GM21515 (cell line): ENCODE results near the gene CREBRF.
"Not testable (repeated sequence)": the region's sequence is repeated elsewhere in the genome, so short reads cannot be mapped to it uniquely, and the experiment has no call there.

Experiments used
- ATAC-seq: cut with Tn5 transposase; IDR thresholded peaks from one replicate; pipeline ENCODE4 v1.9.1; 2021; ENCODE audit not compliant: unreplicated experiment

Gene CREBRF

DNA sequence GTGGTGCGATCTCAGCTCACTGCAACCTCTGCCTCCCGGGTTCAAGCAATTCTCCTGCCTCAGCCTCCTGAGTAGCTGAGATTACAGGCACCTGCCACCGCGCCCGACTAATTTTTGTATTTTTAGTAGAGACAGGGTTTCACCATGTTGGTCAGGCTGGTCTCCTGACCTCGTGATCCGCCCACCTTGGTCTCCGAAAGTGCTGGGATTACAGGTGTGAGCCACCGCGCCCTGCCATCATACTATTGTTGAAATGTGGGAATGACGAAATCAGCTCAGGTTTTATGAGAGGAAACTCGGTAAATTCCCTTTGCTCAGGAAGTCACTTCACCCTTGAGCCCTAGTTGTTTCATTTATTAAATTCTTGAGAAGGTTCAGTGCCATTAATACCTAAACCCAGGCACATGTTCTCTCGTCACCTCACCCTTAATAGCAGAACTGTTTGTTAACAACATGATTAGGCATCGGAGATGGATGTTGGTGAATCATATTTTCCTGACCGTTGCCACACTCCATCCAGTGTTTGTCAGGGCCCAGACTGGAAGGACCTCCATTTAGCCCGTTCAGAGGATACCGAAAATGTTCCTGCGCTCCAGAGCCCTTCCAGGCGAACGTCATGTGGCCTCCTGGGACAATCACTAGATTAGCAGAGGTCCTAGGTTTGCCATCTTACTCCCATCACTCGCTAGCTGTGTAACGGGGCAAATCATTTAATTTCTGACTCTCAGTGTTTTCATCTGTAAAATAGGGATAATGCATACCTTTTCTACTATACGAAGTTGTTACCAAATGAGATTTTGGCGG lies 20.0 kb upstream of the CREBRF start:
- ATAC-seq, result peak; percentile 45

DNA sequence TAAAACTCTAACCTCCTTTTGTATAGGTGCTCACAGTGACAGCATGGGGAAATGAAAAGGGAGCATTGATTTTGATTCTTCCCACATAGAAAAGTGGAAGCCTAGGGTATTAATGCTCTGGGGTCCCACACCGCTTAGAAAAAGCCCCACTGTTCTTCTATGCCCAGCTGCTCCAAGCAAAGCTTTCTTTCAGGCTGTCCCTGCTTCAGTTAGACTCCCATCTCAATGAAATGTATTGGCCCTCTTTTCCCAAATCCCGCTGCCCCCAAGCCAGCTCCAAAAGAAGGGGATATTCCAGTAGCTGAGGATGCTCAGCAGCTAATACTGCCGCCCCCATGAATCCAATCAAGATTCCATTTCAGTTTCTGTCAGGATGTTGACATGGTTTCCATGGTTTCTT lies 17.0 kb upstream of the CREBRF start:
- no peak for ATAC-seq

DNA sequence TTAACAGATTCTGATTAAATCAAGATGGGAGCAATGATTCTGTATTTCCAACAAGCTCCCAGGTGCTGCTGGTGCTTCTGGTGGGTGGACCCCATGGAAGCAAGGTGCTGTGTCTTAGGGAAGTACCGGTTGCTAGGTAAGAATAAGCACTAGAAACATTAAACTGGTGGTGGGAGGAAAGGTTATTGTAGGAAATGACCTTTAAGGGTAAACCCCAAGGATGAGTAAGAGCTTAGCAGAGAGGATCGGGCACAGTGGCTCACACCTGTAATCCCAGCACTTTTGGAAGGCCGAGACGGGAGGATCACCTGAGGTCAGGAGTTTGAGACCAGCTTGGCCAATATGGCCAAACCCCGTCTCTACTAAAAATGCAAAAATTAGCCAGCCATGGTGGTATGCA lies 16.2 kb upstream of the CREBRF start:
- no peak for ATAC-seq

DNA sequence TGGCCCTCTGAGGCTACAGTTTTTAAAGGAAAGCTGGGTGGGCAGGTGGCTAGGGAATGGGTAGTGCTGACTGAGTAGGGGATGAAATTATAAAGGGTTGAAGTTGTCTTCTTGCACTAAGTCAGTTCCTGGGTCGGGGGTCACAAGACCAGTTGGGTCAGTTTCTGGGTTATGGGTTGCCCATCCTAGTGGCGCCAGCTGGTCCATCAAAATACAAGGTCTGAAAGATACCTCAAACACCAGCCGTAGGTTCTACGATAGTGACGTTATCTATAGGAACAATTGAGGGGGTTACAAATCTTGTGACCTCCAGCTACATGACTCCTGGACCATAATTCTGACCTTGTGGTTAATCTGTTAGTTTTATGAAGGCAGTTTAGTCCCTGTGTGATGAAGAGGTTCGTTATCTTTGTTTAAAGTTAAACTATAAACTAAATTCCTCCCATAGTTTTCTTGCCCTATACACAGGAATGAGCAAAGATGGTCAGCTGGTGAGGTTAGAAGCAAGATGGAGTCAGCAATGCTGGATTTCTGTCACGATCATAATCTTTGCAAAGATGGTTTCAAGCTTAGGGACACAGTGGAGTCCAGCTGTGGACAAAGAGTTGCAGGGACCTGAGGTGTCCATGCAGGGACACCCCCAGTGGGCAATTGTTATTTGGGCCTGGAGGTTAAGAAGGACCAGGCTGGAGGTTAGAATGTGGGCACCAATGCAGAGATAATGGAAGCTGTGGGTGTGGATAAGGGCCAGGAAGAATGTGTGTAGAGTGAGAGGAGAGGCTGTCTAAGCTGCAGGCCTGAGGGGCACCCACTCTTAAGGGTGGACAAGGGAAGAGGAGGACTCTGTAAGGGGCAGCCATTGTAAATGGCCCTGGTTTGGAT lies 14.0 kb upstream of the CREBRF start:
- no peak for ATAC-seq

DNA sequence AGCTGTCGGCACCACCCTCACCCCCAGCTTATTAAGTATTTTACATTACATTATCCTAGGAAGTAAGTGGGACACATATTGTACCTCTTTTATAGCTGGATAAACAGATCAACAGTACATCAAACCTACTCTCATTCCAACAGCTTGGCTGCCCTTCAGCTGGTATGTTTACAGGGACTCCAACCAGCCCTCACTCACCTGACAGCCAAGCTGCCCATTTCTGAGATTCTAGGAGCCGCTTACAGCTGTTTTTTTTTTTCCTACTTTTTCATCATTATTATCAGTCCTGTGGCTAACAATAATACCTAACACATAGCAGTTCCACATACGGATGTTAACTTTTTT lies 13.4 kb upstream of the CREBRF start:
- ATAC-seq, result no peak

DNA sequence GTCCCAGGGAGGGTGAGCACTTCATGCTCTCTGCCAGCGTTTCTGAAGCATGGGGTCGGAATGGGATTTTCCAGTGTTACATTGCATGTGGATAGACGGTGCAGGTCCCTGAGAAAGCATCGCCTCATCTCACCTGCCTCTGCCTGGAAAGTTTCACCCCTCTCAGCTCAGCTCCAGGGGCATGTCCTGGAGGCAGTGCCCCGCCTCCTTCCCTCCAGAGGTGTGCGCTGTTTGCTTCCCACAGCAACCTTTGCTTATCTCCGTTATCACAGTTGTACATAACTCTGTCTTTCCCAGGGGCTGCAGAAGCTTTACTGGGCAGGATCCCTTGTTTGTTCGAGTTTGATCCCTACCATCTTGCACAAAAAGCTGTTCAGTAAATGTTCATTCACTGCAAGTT lies 10.7 kb upstream of the CREBRF start:
- no peak for ATAC-seq

DNA sequence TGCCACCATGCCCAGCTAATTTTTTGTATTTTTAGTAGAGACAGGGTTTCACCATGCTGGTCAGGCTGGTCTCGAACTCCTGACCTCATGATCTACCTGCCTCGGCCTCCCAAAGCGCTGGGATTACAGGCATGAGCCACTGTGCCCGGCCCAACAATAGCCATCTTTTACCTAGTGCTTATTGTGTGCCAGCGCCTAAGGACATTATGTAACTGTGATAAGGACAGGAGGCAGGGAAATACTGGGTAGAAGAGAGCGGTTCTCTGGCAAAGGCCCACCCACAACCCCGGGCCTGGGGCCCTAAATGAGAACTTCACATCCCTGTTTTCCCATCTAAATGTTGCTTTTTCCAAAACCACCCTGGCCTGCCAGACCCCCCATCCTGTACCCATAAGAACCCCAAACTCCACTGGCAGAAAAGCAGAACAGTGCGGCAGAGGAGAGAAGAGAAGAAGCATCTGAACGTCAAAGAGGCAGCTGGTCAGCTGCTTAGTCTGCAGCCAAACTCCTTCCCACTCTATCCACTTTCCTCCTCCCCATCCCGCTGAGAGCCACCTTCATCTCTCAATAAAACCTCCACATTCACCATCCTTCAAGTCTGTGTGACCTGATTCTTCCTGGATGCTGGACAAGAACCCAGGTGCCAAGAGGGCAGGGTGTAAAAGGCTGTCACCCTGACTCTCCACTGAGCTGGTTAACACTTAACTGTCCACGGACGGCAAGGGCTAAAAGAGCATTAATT lies 8.9 kb upstream of the CREBRF start:
- ATAC-seq, result not testable (repeated sequence)

DNA sequence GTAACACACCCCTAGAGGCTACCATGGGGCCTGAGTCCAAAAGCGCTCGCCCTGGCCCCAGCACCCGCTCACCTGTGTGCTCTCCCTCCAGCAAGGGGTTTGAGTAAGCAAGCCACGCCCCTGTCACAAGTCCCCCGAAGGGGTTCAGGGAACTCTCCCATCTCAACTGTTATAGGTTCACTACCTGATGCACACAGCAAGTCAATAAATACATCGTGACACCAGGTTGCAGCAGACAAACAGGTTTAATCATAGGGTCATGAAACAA lies 8.4 kb upstream of the CREBRF start:
- ATAC-seq, result no peak

DNA sequence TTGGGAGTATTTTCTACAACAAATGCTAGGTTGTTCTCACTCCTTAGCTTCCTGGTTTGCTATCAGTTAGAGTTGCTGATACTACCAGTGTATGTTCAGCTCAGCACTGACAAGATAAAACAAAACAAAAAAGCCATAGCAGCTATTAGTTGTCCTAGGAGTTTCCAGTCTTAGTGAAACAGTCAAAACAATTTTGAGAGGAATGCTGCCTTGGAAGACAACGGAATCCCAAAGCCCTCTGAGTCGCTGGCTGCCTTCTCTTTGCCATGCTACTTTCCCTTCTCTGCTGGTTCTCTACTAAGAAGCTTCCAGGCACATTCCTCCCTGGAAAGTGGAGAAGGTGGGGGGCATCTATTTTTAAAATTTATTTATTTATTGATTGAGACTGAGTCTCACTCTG lies 5.4 kb upstream of the CREBRF start:
- no peak for ATAC-seq

DNA sequence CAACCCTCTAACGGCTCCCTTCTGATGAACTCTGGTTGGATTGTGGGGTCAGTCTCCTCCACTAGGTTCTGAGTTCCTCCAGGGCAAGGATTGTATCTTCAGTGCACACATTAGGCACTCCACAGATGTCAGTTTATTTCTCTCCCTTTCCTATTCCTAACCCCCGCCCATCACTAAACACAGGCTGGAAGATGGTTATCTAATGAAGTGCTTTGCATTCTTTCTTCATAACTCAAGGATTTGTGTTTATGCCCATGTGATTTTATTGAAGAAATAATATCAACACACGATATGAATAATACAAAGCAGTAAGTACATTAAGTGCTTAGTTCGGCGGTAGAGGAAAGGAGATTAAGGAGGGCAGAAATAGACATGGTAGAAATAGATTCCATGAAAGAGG lies 4.4 kb upstream of the CREBRF start:
- no peak for ATAC-seq

DNA sequence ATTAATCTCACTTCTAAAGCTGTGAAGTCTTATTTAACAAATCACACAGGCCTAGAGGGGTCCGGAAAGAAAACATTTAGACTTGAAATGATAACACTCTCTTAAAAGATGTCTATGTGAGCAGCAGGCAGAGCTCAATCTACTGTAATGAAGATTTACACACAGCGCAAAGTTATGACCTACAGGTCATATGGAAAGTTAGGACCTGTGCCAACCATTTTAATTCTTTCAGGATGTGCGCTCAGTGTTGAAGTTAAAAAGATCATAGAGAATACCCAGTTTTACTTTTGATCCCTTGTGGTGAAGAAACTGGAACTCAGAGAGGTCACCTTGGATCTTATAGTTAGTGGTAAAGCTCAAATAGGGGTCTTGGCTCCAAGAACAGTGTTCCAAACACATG lies 3.1 kb upstream of the CREBRF start:
- ATAC-seq, result no peak

DNA sequence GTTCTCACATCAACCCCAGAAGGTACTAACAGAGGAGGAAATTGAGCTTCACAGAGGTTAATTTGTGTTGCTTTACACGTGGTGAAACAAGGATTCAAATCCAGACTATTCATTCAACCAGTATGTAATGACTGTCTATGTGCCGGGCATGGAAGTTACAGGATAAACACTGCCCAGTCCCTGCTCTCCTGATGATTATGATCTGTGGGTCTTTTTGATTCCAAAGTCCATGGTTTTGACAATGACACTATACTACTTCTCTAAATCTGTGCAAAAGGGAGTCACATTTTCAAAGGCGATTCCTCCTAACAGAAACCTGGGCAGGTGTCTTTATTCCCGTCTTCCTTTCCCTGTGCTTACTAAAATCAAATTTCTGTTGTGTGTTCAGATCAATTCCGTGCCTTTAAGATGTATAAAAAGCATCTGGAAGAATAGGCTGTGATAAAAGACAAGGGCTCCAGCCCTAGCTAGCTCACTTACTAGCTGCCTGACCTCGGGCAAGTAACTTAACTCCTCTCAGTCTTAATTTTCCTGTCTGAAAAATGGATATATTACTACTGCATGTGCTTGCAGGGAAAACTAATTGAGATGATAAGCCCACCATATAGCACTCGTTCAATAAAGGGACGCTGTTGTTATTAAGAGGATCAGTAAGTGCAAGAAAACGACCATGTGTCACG lies 970 bp upstream of the CREBRF start:
- ATAC-seq, result no peak

DNA sequence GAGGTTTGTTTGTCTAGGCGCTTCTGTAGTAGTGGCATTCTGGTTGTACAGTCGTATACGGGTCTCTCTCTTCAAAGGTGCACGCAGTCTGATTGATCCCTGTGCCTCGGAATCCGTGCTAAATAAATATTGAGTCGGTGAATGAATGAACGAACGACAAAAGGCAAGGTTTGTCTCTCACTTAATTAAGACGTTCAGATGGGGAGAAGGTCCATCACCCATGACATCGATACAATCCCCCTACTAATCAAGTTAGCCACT lies 500 bp upstream of the CREBRF start:
- ATAC-seq, result no peak

DNA sequence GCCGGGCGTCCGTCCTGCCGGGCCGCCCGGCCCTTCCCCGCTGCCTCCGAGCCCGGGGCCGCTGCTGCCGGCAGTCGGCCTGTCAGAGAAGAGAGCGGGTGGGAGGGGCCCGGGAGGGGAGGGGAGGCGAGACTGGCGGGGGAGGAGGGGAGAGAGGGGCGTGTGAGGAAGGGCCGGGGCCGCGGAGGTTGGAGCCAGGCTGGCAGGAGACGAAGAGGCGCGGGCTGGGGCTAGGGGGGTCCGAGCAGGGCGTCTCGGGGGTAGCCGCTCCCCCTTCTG lies 570 bp downstream of the CREBRF start:
- peak; percentile 21 for ATAC-seq

DNA sequence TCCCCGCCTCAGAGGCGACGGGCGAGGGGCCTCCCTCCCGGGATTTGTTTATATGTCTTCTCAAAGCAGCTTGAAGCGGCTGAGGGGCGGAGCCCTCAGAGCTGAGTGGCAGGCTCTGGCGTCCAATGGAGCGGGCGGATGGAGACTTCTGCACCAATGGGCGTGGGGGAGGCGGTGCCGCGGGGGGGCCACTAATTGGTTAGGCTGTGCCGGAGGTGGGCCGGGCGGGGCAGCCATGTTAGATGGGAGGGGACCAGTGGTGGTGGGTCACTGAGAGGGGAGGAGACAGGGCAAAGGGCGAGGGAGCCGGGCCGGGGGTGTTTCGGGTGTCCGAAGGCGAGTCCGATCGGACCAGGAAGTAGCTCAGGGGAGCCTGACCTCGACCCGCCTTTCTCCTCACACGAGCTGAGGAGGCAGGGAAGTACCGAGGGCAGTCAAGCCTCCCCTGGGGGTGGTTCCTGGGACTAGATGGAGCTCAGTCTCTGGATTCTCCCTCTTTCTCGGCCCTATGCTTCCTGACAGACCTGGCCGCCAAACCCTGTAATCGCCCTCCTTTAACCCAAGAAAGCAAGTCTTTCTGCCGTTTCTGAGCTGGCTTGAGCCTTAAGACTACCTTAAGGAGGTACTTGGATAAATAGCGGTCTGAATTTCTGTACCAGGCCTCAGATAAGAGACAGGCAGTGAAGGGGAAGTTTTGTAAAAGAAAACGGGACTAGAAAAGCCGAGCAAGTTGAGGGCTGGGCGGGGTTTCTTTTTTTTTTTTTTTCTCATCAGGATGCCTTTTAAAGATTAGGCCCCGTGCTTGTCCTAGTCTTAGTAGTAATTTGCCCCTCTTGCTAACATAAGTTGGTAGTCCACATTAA lies 1.1 kb downstream of the CREBRF start:
- peak; percentile 74 for ATAC-seq

DNA sequence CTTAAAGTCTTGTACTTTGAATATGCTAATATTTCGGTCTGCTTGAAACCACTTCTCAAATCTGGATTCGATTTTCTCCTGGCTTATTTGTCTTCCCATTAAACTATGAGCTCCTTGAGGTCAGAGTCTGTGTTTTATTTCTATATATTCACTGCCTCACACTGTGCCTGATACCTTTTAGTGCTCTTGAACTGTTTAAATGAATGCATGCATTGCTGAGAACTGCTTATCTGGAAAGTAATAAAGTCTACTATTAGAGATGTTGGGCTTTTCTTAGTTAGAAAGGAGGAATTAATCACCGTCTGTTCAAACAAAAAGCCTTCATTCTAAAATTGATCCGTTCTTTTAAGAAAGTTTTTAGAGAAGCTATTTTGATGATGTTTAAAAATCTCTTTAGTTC lies 6.0 kb downstream of the CREBRF start:
- ATAC-seq, result no peak

DNA sequence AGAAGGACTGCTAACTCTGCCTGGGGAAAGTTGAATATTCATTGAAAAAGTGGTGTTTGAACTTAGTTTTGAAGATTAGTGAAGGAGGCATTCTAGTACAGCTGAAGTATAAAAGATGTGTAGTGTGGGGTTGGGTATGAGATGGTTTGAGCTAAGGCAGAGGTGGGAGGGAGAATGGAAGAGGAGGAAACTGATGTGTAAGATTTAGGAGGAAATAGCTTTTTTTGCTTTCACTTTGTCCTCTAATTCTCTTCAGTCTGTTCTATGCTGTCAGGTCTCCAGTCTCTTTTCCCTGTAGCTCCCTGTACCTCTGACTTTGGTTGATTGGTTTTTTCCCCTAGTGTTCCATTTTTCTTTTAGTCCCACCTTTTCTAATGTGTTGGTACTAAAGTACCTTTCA lies 9.0 kb downstream of the CREBRF start:
- ATAC-seq, result peak; percentile 63

DNA sequence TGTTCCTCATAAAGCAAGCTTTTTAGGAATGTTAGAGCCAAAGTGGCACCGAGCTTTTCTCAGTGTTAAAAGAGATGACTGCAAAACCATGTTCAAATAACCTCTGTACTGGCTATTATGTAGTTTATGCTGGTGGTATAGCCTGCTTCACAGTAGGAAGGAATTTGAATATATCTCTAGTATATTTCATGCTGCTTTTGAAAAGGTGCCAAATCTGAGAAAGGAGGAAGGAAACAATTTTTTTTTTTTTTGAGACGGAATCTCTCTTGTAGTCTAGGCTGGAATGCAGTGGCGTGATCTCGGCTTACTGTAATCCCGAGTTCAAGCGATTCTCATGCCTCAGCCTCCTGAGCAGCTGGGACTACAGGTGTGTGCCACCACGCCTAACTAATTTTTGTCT lies 13.5 kb downstream of the CREBRF start:
- no peak for ATAC-seq

DNA sequence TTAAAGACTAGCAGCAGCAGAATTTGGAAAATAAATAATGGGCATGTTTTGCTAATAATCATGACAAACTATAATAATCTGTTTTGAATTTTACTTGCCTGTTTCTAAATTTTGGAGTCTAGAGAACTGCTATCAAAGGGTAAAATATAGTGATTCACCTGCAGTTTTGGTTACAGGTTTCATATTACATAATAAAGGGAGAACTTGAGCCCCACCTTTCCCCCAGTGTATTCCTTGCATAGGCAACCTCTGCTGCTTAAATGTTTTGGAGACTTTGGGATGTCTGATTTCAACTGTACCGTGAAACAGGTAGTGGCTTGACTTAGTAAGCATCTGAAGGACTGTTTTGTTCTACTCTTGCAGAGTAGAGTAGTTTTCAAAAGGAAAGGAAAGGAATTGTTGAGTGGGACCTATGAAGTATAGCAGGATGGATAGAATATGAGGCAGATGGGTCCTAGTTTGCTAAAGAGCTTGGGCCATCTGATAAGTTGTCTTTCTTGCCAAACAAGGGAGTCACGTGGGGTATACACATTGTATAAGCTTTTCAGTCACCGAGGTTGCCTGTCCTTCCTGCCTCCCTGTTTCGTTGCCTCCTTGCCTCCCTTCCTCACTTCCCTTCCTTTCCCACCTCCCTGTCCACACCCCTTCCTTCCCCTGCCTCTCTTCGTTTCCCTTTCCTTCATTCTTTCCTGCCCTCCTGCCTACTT lies 19.1 kb downstream of the CREBRF start:
- no peak for ATAC-seq

DNA sequence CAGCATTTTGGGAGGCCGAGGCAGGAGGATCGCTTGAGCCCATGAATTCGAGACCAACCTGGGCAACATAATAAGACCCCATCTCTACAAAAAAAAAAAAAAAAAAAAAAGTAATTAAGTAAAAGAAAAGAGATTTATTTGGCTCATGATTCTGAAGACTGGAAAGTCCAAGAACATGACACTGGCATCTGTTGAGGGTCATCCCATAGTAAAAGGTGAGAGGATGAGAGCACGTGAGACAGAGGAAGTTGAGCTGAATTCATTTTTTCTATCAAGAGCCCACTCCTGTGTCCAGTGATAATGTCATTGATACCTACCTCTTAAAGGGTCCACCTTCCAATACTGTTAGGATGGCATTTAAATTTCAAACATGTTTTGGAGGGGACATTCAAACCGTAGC lies 19.8 kb downstream of the CREBRF start:
- no peak for ATAC-seq
